ENCODE measurements around the gene ARSB. TPM values are rescaled to one million over a fixed set of nuclear protein-coding genes. Genes with fewer than 3 reads are reported as not detected.

ARSB gene
- total RNA-seq, 1 experiment from 2014 or later = 11.4 TPM

DNA sequence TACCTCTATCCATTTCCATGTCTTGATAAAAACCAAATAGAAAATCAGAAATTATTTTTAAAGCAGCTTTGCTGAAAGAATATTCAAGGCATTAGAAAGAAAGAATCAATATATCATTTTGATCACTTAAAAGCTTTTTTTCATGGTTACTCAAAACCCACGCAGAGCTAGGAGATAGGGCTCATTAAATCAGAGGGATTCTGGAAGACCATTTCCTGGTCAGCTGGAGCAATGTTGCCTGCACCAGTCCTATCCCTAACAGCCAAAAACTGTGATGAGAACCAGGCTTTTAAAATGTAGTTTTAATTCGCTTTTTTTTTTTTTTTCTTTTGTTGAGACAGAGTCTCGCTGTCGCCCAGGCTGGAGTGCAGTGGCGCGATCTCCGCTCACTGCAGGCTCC lies 72.3 kb downstream of the ARSB start:
- Histone ChIP-seq H3K18ac (ENCODE audit: insufficient read length, low read depth, low read length) (no peak overlapping the region), H2BK120ac (ENCODE audit: low read depth, low read length, poor library complexity, severe bottlenecking) (no peak overlapping the region), H3T11ph (ENCODE audit: low read length) (no peak overlapping the region), H2BK5ac (ENCODE audit: insufficient read length, low read length) (no peak overlapping the region), H4K5ac (ENCODE audit: insufficient read length, low read depth, low read length) (no peak overlapping the region), H3K27ac (ENCODE audit: insufficient read length, low read depth, low read length) (no peak overlapping the region), H3K9me3 (ENCODE audit: control insufficient read depth, low read depth, low read length) (no peaks in the 10 kb centered on the region), H2BK12ac (ENCODE audit: insufficient read length, low read depth, low read length) (no peak overlapping the region), H3K23me2 (ENCODE audit: insufficient read length, low read depth, low read length, poor library complexity, severe bottlenecking) (no peaks in the 10 kb centered on the region), H3K4me2 (ENCODE audit: insufficient read depth, insufficient read length, low read length) (no peak overlapping the region), H3K79me2 (ENCODE audit: insufficient read depth, low read length) (no peaks in the 10 kb centered on the region), H3K56ac (ENCODE audit: insufficient read length, low read depth, low read length) (no peak overlapping the region), H2AFZ (ENCODE audit: low read length) (no peak overlapping the region), H3K27me3 (ENCODE audit: insufficient read depth, low read length) (no peaks in the 10 kb centered on the region), H3K79me1 (ENCODE audit: insufficient read depth, low read depth, low read length, poor library complexity, severe bottlenecking) (no peaks in the 10 kb centered on the region), H3K4me1 (ENCODE audit: insufficient read depth, low read length) (peaks cover 5% of the 10 kb centered on the region; the same call in 1 of the 2 replicates), H4K8ac (replicated peaks; ENCODE audit: insufficient read length, low read depth, low read length) (no peak overlapping the region), H3K4ac (ENCODE audit: low read depth, low read length) (no peak overlapping the region), H4K20me1 (ENCODE audit: control insufficient read depth, insufficient read depth, insufficient read length) (no peaks in the 10 kb centered on the region), H3K23ac (ENCODE audit: insufficient read length, low read depth, low read length) (no peak overlapping the region), H4K91ac (ENCODE audit: insufficient read length, low read depth, low read length) (no peak overlapping the region), H3K9ac (ENCODE audit: extremely low read depth, insufficient read length, low read length) (no peak overlapping the region), H2AK5ac (ENCODE audit: insufficient read length, low read length) (no peak overlapping the region), H3K14ac (ENCODE audit: insufficient read depth, low read length) (no peak overlapping the region), H2BK20ac (ENCODE audit: low read depth, low read length, poor library complexity, severe bottlenecking) (no peak overlapping the region), H2BK15ac (ENCODE audit: low read depth, low read length) (no peak overlapping the region)
- TF ChIP-seq, protein P1, sequence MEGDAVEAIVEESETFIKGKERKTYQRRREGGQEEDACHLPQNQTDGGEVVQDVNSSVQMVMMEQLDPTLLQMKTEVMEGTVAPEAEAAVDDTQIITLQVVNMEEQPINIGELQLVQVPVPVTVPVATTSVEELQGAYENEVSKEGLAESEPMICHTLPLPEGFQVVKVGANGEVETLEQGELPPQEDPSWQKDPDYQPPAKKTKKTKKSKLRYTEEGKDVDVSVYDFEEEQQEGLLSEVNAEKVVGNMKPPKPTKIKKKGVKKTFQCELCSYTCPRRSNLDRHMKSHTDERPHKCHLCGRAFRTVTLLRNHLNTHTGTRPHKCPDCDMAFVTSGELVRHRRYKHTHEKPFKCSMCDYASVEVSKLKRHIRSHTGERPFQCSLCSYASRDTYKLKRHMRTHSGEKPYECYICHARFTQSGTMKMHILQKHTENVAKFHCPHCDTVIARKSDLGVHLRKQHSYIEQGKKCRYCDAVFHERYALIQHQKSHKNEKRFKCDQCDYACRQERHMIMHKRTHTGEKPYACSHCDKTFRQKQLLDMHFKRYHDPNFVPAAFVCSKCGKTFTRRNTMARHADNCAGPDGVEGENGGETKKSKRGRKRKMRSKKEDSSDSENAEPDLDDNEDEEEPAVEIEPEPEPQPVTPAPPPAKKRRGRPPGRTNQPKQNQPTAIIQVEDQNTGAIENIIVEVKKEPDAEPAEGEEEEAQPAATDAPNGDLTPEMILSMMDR (conservative IDR thresholded peaks at IDR 0.05) = no peak
- Mint-ChIP-seq H3K4me1 (peaks cover 14 to 23% of the 10 kb centered on the region in 2 experiments), H3K36me3 (ENCODE audit: insufficient read depth in 1 of 3, low read depth in 3 of 3) (no peaks in the 10 kb centered on the region), H3K27ac (no peak overlapping the region), H3K27me3 (ENCODE audit: low read depth) (no peaks in the 10 kb centered on the region), H3K4me3 (no peak overlapping the region), H3K9me3 (no peaks in the 10 kb centered on the region)
- no CpG with 5 or more reads among the region's 7 CpGs for WGBS (ENCODE audit: extremely low coverage, insufficient read length, low lambda C conversion rate)
- DNase-seq = no peak

All from H9 (cell line).